Kidney glomerular epithelial cell (primary cell): Measurements from ENCODE around the gene SERPINB13.

Experiments used
- DNase-seq: peaks from one replicate; lab custom pipeline; 2025; lab: John Stamatoyannopoulos, UW

The SERPINB13 gene

GRCh38 chr18:63586966-63587365 is at the start of gene SERPINB13:
SERPINB13 (plus strand) TSS chr18:63587343; CDS start chr18:63588668, 1,325 bp downstream.
- DNase-seq: no peak

GRCh38 chr18:63539904-63540510 is 47.1 kb upstream of the SERPINB13 start:
- DNase-seq: no peak

GRCh38 chr18:63542069-63542468 is 45.1 kb upstream of the SERPINB13 start, which contains the start of gene SERPINB12:
SERPINB12 (plus strand) TSS chr18:63542369; CDS start chr18:63556160, 13,791 bp downstream.
- no peak for DNase-seq

GRCh38 chr18:63544017-63544416 is 43.1 kb upstream of the SERPINB13 start:
- DNase-seq: no peak

- DNase-seq: no peak
These were observed 42.1 kb upstream of the SERPINB13 start for GRCh38 chr18:63545000-63545399.

GRCh38 chr18:63550068-63550467 is 37.1 kb upstream of the SERPINB13 start:
- DNase-seq: no peak

GRCh38 chr18:63551769-63552168 is 35.4 kb upstream of the SERPINB13 start:
- no peak for DNase-seq

GRCh38 chr18:63552581-63552980 is 34.6 kb upstream of the SERPINB13 start:
- no peak for DNase-seq

GRCh38 chr18:63553081-63553480 is 34.1 kb upstream of the SERPINB13 start:
- DNase-seq: no peak

GRCh38 chr18:63559567-63560491 is 27.3 kb upstream of the SERPINB13 start:
- no peak for DNase-seq

GRCh38 chr18:63562284-63562683 is 24.9 kb upstream of the SERPINB13 start:
- no peak for DNase-seq

GRCh38 chr18:63564021-63564420 is 23.1 kb upstream of the SERPINB13 start:
- no peak for DNase-seq

- DNase-seq: no peak
These were observed 22.6 kb upstream of the SERPINB13 start for GRCh38 chr18:63564561-63564960.

- no peak for DNase-seq
These were observed 19.9 kb upstream of the SERPINB13 start for GRCh38 chr18:63567276-63567675.

GRCh38 chr18:63567825-63568224 is 19.3 kb upstream of the SERPINB13 start:
- no peak for DNase-seq

- no peak for DNase-seq
These were observed 16.4 kb upstream of the SERPINB13 start for GRCh38 chr18:63570721-63571120.

GRCh38 chr18:63575681-63576080 is 11.5 kb upstream of the SERPINB13 start:
- DNase-seq: no peak

- DNase-seq: peak; percentile 27
These were observed 8.7 kb upstream of the SERPINB13 start for GRCh38 chr18:63578357-63578958.

- DNase-seq: no peak
These were observed 7.5 kb upstream of the SERPINB13 start for GRCh38 chr18:63579616-63580015.

GRCh38 chr18:63585988-63586387 is 1.2 kb upstream of the SERPINB13 start:
- DNase-seq: no peak

- DNase-seq: no peak
These were observed 712 bp upstream of the SERPINB13 start for GRCh38 chr18:63586431-63586830.

- DNase-seq: no peak
These were observed 1.8 kb downstream of the SERPINB13 start for GRCh38 chr18:63588909-63589308.

GRCh38 chr18:63590373-63590772 is 3.2 kb downstream of the SERPINB13 start:
- no peak for DNase-seq
